ENCODE measurements around the gene SMARCD2.

GRCh38 chr17:63837962-63838600, 4.4 kb downstream of the SMARCD2 start:
- TF ChIP-seq CTCF (IDR thresholded peaks at IDR 0.05) (no peak), POLR2A (IDR thresholded peaks at IDR 0.05) (no peak)
